Astrocyte of the spinal cord (primary cell): ENCODE results near the gene UBE2K.
"Not testable (repeated sequence)": the region's sequence is repeated elsewhere in the genome, so short reads cannot be mapped to it uniquely, and the experiment has no call there.

Experiments
- DNase-seq: peaks from one replicate; pipeline ENCODE4 v3.0.0; 2011; ENCODE audit warnings: low read depth, low spot score
- H3K4me3 ChIP-seq: 2 replicates; pipeline ENCODE4 v1.5.1; 2011; ENCODE audit warnings: low read depth, mild to moderate bottlenecking, low read length, moderate library complexity
- in situ Hi-C: cut with HindIII; loops from 2 replicates; pipeline ENCODE4 v1.10.0; 2017; ENCODE audit warnings: low sequenced_read_pairs
- TF ChIP-seq, protein P1 (sequence below): IDR thresholded peaks from 2 replicates; pipeline ENCODE4 v1.5.1; 2012; ENCODE audit warnings: low read depth, mild to moderate bottlenecking, low read length, inconsistent platforms

UBE2K gene

DNA sequence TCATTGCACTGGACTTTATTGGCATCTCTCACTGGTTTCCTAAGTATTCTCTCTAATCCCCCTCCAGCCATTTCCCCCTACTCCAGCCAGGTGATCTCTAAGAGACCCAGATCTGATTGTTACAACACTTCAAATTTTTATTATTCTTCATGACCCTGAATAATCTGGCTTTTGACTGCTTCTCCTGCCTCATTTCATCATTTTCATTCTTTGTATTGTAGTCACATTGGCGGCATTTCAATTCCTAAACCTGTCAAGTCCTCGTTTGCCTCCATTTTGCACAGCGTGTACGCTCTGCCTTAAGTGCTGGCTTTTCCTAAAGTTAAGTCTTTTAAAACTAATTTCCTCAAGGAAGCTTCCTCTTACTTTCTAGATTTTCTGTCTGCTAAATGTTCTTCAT lies 31.6 kb downstream of the UBE2K start:
- TF ChIP-seq, protein P1, sequence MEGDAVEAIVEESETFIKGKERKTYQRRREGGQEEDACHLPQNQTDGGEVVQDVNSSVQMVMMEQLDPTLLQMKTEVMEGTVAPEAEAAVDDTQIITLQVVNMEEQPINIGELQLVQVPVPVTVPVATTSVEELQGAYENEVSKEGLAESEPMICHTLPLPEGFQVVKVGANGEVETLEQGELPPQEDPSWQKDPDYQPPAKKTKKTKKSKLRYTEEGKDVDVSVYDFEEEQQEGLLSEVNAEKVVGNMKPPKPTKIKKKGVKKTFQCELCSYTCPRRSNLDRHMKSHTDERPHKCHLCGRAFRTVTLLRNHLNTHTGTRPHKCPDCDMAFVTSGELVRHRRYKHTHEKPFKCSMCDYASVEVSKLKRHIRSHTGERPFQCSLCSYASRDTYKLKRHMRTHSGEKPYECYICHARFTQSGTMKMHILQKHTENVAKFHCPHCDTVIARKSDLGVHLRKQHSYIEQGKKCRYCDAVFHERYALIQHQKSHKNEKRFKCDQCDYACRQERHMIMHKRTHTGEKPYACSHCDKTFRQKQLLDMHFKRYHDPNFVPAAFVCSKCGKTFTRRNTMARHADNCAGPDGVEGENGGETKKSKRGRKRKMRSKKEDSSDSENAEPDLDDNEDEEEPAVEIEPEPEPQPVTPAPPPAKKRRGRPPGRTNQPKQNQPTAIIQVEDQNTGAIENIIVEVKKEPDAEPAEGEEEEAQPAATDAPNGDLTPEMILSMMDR = no peak
- H3K4me3 ChIP-seq = no peak overlapping the region
- DNase-seq = peak; percentile 45
- in situ Hi-C loops = no loop called here

DNA sequence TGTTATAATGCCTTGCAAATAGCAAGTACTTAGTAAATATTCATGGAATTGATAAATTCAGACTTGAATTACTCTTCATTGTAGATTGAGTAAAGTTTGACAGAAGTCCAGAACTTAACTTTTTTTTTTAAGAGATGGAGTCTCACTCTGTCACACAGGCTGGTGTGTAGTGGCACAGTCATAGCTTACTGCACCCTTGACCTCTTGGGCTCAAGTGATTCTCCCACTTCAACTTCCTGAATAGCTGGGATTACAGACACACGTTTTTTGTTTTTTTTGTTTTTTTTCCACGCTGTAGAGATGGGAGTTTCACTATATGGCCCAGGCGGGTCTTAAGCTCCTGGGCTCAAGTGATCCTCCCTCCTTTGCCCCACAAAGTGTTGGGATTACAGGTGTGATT lies 32.1 kb downstream of the UBE2K start:
- in situ Hi-C loops = no loop called here
- DNase-seq = no peak
- H3K4me3 ChIP-seq = no peak overlapping the region
- TF ChIP-seq, protein P1 = no peak

DNA sequence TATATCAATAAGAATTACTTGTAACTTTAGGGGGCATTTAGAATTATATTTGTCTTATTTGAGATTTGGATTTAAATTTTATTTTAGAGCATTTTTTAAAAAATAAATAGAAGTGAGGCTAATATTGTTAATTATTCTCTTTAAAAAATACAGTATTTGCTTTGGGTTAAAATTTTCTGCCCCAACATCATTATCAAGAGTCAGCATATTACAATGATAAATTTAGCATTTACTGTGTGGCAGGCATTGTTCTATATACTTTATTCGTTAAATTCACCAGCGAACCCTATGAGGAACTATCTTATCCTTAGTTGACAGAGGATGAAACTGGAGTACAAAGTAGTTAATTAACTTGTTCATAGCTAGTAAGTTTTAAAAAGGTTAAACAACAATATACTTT lies 34.0 kb downstream of the UBE2K start:
- TF ChIP-seq, protein P1 = no peak
- no peak overlapping the region for H3K4me3 ChIP-seq
- in situ Hi-C loops = no loop called here
- DNase-seq = no peak

DNA sequence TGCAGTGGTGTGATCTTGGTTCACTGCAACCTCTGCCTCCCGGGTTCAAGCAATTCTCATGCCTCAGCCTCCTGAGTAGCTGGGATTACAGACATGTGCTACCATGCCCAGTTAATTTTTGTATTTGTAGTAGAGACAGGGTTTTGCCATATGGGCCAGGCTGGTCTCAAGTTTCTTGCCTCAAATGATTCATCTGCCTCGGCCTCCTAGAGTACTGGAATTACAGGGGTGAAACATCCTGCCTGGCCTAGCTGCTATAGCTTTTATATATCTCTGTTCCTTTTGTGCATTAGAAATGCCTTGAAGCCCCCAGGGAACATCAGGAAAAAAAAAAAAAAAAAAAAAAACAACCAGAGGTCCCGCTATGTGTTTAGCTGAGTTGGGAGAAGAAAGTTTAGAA lies 34.8 kb downstream of the UBE2K start:
- TF ChIP-seq, protein P1 = no peak
- no peak overlapping the region for H3K4me3 ChIP-seq
- DNase-seq = peak; percentile 87
- in situ Hi-C loops = no loop called here

DNA sequence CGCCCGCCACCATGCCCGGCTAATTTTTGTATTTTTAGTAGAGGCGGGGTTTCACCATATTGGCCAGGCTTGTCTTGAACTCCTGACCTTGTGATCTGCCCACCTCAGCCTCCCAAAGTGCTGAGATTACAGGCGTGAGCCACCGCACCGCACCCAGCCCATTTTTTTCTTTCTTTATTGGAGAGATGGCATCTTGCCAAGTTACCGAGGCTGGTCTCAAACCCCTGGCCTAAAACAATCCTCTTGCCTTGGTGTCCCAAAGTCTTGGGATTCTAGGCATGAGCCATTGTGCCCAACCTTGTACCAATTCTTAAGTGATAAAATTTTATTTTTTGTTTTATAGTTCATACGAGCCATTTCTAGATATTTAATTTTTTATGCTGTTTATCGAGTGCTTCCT lies 41.7 kb downstream of the UBE2K start:
- H3K4me3 ChIP-seq, in situ Hi-C loops, DNase-seq: not testable (repeated sequence)

DNA sequence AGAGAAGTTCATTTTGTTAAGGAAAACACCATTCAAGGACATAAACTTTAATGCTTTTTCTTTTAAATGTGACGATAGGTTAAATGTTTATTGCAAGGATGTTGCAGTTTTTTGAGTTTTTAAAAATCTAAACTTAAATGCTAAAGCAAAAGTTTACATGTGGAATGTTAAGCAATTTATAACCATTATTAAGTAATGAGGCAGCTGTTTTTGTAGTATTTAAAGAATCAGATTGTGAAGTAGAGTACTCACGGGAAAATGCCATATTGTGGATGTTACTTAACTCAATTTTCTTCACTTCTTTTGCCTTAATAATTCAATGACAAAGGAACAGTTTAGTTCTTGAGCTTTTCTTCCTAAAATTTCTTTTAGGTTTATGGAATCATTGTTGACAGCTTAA lies 43.5 kb downstream of the UBE2K start:
- H3K4me3 ChIP-seq = no peak overlapping the region
- no peak for DNase-seq
- in situ Hi-C loops = no loop called here
- TF ChIP-seq, protein P1 = no peak

DNA sequence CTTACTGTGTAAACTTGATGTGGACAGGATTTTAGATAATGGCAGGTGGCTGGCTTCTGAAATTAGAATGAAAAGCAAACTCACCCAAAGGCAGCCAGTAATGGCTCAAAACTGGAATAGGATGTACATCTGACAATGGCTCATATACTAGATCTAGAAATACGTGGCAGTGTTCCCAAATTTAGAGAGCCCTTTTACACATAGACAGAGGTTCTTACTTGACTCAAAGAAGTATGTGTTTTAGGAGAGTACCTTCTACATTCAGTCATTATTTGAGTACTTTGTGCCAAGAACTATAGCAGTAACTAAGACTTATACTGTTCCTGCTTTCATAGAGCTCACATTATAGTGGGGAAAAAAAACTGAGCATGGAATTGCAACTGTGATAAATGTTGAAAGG lies 48.0 kb downstream of the UBE2K start:
- TF ChIP-seq, protein P1 = no peak
- no peak for DNase-seq
- H3K4me3 ChIP-seq = no peak overlapping the region
- in situ Hi-C loops = no loop called here
